ENCODE results near the gene SPACA7.

Gene SPACA7

GRCh38 chr13:112454648-112455334, 78.6 kb downstream of the SPACA7 start:
- TF ChIP-seq YY1 (IDR thresholded peaks at IDR 0.05; ENCODE audit: low read depth) = no peak
- no peak for TF ChIP-seq TCF12 (IDR thresholded peaks at IDR 0.05; ENCODE audit: low read depth)
- no peak for TF ChIP-seq NFIC (IDR thresholded peaks at IDR 0.05)
- TF ChIP-seq TAF1 (IDR thresholded peaks at IDR 0.05; ENCODE audit: low read depth) = no peak
- TF ChIP-seq ZBTB7A (IDR thresholded peaks at IDR 0.05; ENCODE audit: low read depth) = no peak
- no peak for TF ChIP-seq CREB1 (IDR thresholded peaks at IDR 0.05; ENCODE audit: low read depth)

DNA sequence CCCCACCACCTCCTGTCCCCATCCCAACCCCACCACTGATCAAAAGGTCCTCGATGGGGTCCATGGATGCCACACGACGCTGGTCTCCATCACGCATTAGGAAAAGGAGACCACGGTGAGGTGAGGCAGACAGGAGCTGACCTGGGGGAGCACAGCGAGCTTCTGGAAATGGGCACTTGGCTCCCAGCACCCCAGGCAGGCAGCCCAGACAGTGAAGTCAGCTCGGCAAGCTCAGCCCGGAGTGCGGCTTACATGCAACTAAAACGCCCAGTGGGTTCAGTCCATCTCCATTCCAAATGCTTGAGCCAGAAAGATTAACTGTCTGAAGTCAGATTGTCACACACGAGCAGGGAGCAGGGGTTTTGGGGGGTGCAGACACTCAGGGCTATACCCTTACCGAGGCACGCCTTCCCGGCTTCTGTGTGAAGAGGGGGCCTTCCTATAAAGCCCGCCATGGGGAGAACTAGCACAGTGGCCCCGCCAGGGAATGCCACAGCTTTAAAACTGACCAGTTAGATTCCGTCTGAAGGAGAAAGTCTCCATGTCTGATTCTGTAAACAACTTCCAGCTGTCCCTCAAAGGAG, 79.4 kb downstream of the SPACA7 start:
- TF ChIP-seq YY1 (IDR thresholded peaks at IDR 0.05; ENCODE audit: low read depth) (no peak), EGR1 (IDR thresholded peaks at IDR 0.05) (no peak), RAD21 (IDR thresholded peaks at IDR 0.05; ENCODE audit: low read depth) (no peak)

DNA sequence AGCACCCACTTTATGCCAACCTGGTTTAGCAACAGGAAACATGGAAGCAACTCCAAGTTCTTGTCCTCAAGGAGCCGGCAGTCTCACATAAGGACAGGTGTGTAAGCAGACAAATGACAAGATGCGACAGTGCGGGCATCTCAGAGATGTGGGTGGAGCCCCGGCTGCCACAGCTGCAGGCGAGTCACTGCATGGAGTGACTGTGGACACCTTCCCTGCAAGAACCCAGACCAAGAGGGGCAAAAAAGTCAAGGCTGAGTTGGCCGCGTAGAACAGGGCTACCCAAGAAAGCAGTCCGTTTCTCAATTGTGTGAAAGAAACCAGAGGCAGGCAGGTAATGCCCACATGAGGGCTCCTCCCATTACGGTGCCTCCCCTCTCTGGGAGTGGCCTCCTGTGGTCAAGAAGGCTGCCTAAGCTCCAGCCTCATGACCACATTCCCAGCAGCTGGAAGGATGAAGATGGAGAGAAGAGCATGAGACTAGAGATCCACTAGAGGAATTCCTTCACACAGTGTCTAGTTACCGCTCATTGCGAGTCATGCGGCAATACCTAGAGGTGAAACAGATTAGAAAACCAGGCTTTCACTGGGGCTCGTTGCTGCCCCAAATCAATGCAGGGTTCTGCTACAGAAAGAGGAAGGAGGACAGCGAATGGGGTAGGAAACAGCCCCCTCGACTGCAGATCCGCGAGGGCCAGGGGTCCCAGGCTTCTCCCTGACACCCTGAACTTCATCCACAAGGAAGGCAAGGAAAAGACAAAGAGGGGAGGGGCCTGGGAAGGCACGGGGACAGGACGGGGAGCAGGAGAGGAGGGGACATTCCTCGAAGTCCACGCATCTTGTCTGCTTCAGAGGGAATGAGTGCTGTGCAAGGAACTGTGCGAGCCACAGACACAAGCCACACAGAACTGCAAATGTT, 80.2 kb downstream of the SPACA7 start:
- TF ChIP-seq CREB1 (IDR thresholded peaks at IDR 0.05; ENCODE audit: low read depth) (no peak), TAF1 (IDR thresholded peaks at IDR 0.05; ENCODE audit: low read depth) (no peak), YY1 (IDR thresholded peaks at IDR 0.05; ENCODE audit: low read depth) (no peak)

DNA sequence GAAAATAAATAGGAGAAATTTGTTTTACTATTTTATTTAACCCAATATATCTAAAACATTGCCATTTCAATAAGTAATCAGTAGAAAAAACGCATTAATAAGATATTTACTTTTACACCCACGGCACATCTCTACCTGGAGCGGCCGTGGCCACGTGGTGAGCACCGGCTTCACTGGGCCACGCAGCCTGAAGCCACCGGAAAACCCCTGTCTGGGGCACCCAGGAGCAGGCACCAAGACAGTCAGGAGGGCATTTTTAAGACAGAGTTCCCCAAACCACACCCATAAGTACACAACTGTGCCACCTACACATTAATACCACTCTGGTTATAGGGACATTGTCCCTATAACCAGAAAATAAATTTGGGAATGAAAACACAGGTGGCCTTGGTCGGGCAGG, 80.9 kb downstream of the SPACA7 start:
- TF ChIP-seq TEAD4 (IDR thresholded peaks at IDR 0.05) (no peak), REST (IDR thresholded peaks at IDR 0.05; ENCODE audit: low read depth) (no peak), ZBTB7A (IDR thresholded peaks at IDR 0.05; ENCODE audit: low read depth) (no peak), TCF12 (IDR thresholded peaks at IDR 0.05; ENCODE audit: low read depth) (no peak), TAF1 (IDR thresholded peaks at IDR 0.05; ENCODE audit: low read depth) (no peak), NFIC (IDR thresholded peaks at IDR 0.05) (no peak), CREB1 (IDR thresholded peaks at IDR 0.05; ENCODE audit: low read depth) (no peak), EGR1 (IDR thresholded peaks at IDR 0.05) (no peak), FOXM1 (IDR thresholded peaks at IDR 0.05; ENCODE audit: borderline replicate concordance, low read depth) (no peak), YY1 (IDR thresholded peaks at IDR 0.05; ENCODE audit: low read depth) (no peak), CEBPB (IDR thresholded peaks at IDR 0.05) (no peak), MAX (IDR thresholded peaks at IDR 0.05) (no peak), RAD21 (IDR thresholded peaks at IDR 0.05; ENCODE audit: low read depth) (no peak), EP300 (IDR thresholded peaks at IDR 0.05; ENCODE audit: borderline replicate concordance) (no peak)
- TF ChIP-seq, protein P1, sequence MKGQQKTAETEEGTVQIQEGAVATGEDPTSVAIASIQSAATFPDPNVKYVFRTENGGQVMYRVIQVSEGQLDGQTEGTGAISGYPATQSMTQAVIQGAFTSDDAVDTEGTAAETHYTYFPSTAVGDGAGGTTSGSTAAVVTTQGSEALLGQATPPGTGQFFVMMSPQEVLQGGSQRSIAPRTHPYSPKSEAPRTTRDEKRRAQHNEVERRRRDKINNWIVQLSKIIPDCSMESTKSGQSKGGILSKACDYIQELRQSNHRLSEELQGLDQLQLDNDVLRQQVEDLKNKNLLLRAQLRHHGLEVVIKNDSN (IDR thresholded peaks at IDR 0.05) = no peak

DNA sequence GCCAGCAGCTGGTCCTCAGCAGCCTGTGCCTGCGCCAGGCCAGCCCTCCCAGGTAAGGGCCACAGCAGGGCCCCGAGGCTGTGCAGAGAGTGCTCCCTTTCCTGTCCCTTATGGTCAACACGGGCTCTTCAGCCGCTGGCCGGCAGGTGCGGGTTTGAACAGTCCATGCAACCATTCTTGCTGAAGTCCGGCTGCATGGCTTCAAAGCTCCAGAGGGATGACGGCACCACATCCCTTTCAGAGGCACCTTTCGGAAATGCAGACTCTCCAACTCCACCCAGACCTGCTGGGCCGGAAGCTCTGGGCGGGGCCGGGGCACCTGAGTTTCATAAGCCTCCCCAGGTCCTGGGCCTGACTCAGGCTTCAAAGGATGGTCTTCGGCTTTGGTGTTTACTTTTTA, 81.3 kb downstream of the SPACA7 start:
- TF ChIP-seq TCF12 (IDR thresholded peaks at IDR 0.05; ENCODE audit: low read depth) (no peak), CEBPB (IDR thresholded peaks at IDR 0.05) (no peak), EGR1 (IDR thresholded peaks at IDR 0.05) (no peak), MAX (IDR thresholded peaks at IDR 0.05) (no peak), RAD21 (IDR thresholded peaks at IDR 0.05; ENCODE audit: low read depth) (no peak), YY1 (IDR thresholded peaks at IDR 0.05; ENCODE audit: low read depth) (no peak)

GRCh38 chr13:112462408-112462807, 86.3 kb downstream of the SPACA7 start:
- TF ChIP-seq CEBPB (IDR thresholded peaks at IDR 0.05) (no peak), YY1 (IDR thresholded peaks at IDR 0.05; ENCODE audit: low read depth) (no peak), MAX (IDR thresholded peaks at IDR 0.05) (no peak), RAD21 (IDR thresholded peaks at IDR 0.05; ENCODE audit: low read depth) (no peak), TAF1 (IDR thresholded peaks at IDR 0.05; ENCODE audit: low read depth) (no peak), EGR1 (IDR thresholded peaks at IDR 0.05) (no peak), EP300 (IDR thresholded peaks at IDR 0.05; ENCODE audit: borderline replicate concordance) (no peak), TEAD4 (IDR thresholded peaks at IDR 0.05) (no peak), ZBTB7A (IDR thresholded peaks at IDR 0.05; ENCODE audit: low read depth) (no peak), FOXM1 (IDR thresholded peaks at IDR 0.05; ENCODE audit: borderline replicate concordance, low read depth) (no peak)

- no peak for TF ChIP-seq NFIC (IDR thresholded peaks at IDR 0.05)
- TF ChIP-seq TEAD4 (IDR thresholded peaks at IDR 0.05) = no peak
- no peak for TF ChIP-seq YY1 (IDR thresholded peaks at IDR 0.05; ENCODE audit: low read depth)
- no peak for TF ChIP-seq CREB1 (IDR thresholded peaks at IDR 0.05; ENCODE audit: low read depth)
- no peak for TF ChIP-seq MAX (IDR thresholded peaks at IDR 0.05)
- TF ChIP-seq EGR1 (IDR thresholded peaks at IDR 0.05) = no peak
- no peak for TF ChIP-seq TAF1 (IDR thresholded peaks at IDR 0.05; ENCODE audit: low read depth)
- TF ChIP-seq CEBPB (IDR thresholded peaks at IDR 0.05) = no peak
- no peak for TF ChIP-seq RAD21 (IDR thresholded peaks at IDR 0.05; ENCODE audit: low read depth)
- no peak for TF ChIP-seq EP300 (IDR thresholded peaks at IDR 0.05; ENCODE audit: borderline replicate concordance)
- TF ChIP-seq, protein P1 (IDR thresholded peaks at IDR 0.05) = no peak
- no peak for TF ChIP-seq TCF12 (IDR thresholded peaks at IDR 0.05; ENCODE audit: low read depth)
- no peak for TF ChIP-seq ZBTB7A (IDR thresholded peaks at IDR 0.05; ENCODE audit: low read depth)
- TF ChIP-seq FOXM1 (IDR thresholded peaks at IDR 0.05; ENCODE audit: borderline replicate concordance, low read depth) = no peak
- no peak for TF ChIP-seq REST (IDR thresholded peaks at IDR 0.05; ENCODE audit: low read depth)
These were observed 88.6 kb downstream of the SPACA7 start for GRCh38 chr13:112464720-112465119.
